IPS-18a (cell line): Measurements from ENCODE around the gene KLHL14.

Experiments
- H3K27ac ChIP-seq: one replicate; pipeline ENCODE4 v1.5.1; 2013; ENCODE audit warnings: low read length
- H3K27me3 ChIP-seq: one replicate; pipeline ENCODE4 v1.6.1; 2013; ENCODE audit warnings: mild to moderate bottlenecking, low read length; ENCODE audit not compliant: control insufficient read depth, insufficient read depth
- H3K36me3 ChIP-seq: one replicate; pipeline ENCODE4 v1.6.1; 2013; ENCODE audit warnings: low read depth, low read length; ENCODE audit not compliant: control insufficient read depth
- H3K4me1 ChIP-seq: one replicate; pipeline ENCODE4 v1.6.1; 2013; ENCODE audit warnings: low read depth, low read length; ENCODE audit not compliant: control insufficient read depth
- H3K4me3 ChIP-seq: one replicate; pipeline ENCODE4 v1.5.1; 2013; ENCODE audit warnings: low read length
- H3K9ac ChIP-seq: one replicate; pipeline ENCODE4 v1.6.1; 2013; ENCODE audit warnings: mild to moderate bottlenecking, low read length, moderate library complexity
- H3K9me3 ChIP-seq: one replicate; pipeline ENCODE4 v1.6.1; 2013; ENCODE audit warnings: low read depth, low read length; ENCODE audit not compliant: control insufficient read depth

The KLHL14 gene

DNA sequence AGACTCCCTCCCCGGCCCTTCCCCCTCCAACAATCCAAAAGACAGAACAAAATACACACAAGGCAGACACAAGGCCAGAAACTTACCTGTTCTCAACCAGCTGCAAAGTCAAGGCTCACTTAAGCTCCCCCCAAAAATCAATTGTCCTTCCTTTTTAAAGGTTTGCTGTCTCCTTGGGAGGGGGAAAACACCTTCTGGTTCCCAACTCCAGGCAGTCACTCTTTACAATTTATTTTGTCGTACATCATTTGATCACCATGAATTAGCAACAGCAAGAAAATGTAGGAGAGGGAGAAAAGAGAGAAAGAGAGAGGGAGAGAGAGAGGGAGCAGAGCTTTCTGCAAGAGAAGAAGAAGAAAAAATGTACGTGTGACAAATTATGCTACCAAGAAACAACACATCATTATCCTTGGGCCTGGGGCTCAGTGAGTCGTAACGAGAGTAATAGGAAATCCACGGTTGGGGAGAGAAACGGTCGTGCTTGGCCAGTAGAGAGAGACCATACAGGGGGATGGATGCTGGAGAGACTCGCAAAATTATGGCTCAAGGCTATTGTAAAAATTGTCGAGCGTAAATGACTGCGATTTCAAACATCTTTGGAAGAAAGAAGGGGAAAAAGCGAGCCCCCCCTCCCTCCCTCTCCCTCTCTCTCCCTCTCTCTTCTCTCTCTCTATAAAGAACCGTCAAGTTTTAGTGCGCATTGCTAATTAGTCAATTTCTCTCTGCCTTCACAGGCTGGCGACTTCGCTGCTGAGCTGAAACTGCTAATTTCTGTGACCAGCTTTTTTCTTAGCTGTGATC, at the start of gene KLHL14:
KLHL14 (minus strand) TSS at position 443 of the 801 bp plus-strand sequence. CDS start 2,432 bp downstream, outside the sequence.
- peak within 1 kb of the TSS; percentile 88 for H3K4me3 ChIP-seq
- H3K36me3 ChIP-seq: no peaks in the 10 kb centered on the region
- no peaks in the 10 kb centered on the region for H3K9me3 ChIP-seq
- no peak within 1 kb of the TSS for H3K27ac ChIP-seq
- peak within 1 kb of the TSS; percentile 17 for H3K9ac ChIP-seq
- H3K27me3 ChIP-seq: peaks cover 61% of the 10 kb centered on the region
- peaks cover 40% of the 10 kb centered on the region for H3K4me1 ChIP-seq

DNA sequence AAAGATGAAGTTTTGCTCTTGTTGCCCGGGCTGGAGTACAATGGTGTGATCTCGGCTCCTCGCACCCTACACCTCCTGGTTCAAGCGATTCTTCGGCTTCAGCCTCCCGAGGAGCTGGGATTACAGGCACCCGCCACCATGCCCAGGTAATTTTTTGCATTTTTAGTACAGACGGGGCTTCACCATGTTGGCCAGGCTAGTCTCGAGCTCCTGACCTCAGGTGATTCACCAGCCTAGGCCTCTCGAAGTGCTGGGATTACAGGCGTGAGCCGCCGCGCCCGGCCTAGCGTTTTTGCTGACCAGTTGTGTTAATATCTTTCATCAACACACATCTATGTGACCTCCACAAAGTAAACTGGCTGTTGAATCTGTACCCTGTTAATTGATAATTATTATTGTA, 49.4 kb upstream of the KLHL14 start:
- H3K9me3 ChIP-seq: no peaks in the 10 kb centered on the region
- no peak overlapping the region for H3K9ac ChIP-seq
- no peaks in the 10 kb centered on the region for H3K36me3 ChIP-seq
- no peaks in the 10 kb centered on the region for H3K4me1 ChIP-seq
- no peak overlapping the region for H3K27ac ChIP-seq
- no peak overlapping the region for H3K4me3 ChIP-seq
- no peaks in the 10 kb centered on the region for H3K27me3 ChIP-seq

DNA sequence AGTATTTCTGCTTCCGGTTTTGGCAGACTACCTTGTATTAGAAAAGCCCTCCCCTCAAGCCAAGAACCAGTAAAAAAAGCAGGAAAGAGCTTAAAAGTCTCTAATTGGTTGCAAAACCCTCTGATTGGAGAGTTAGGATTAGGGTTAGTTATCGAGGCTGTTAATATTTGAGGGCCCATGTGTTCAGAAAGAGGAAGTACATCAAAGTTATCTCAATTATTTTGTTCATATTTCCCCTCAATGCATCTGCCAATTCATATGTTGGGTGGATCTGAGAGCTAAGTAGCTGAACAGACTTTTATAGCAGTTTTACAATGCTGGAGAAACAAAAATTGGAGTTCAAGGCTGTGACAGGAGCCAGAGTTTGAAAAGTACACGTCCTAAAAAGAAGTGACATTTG, 43.1 kb upstream of the KLHL14 start:
- H3K27me3 ChIP-seq: no peaks in the 10 kb centered on the region
- no peaks in the 10 kb centered on the region for H3K4me1 ChIP-seq
- H3K36me3 ChIP-seq: no peaks in the 10 kb centered on the region
- no peak overlapping the region for H3K9ac ChIP-seq
- H3K27ac ChIP-seq: no peak overlapping the region
- H3K9me3 ChIP-seq: no peaks in the 10 kb centered on the region
- H3K4me3 ChIP-seq: no peak overlapping the region

DNA sequence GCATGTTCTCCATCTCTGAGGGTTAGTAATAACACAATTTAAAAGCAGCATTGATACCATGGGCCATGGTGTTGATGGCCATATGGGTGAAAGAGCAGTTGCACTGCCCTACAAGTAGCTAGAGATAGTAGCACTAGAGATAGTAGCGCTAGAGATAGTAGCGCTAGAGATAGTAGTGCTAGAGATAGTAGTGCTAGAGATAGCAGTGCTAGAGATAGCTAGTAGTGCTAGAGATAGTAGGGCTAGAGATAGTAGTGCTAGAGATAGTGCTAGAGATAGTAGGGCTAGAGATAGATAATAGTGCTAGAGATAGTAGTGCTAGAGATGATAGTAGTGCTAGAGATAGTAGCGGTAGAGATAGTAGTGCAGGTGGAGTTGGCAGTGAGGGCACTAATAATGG, 39.5 kb upstream of the KLHL14 start:
- Histone ChIP-seq H3K4me3 (no peak overlapping the region), H3K9ac (no peak overlapping the region), H3K9me3 (no peaks in the 10 kb centered on the region), H3K4me1 (no peaks in the 10 kb centered on the region), H3K36me3 (no peaks in the 10 kb centered on the region), H3K27ac (no peak overlapping the region), H3K27me3 (no peaks in the 10 kb centered on the region)

GRCh38 chr18:32810314-32810713, 37.5 kb upstream of the KLHL14 start:
- H3K9ac ChIP-seq: no peak overlapping the region
- H3K4me1 ChIP-seq: no peaks in the 10 kb centered on the region
- no peaks in the 10 kb centered on the region for H3K9me3 ChIP-seq
- H3K36me3 ChIP-seq: no peaks in the 10 kb centered on the region
- no peak overlapping the region for H3K4me3 ChIP-seq
- no peak overlapping the region for H3K27ac ChIP-seq
- H3K27me3 ChIP-seq: no peaks in the 10 kb centered on the region

DNA sequence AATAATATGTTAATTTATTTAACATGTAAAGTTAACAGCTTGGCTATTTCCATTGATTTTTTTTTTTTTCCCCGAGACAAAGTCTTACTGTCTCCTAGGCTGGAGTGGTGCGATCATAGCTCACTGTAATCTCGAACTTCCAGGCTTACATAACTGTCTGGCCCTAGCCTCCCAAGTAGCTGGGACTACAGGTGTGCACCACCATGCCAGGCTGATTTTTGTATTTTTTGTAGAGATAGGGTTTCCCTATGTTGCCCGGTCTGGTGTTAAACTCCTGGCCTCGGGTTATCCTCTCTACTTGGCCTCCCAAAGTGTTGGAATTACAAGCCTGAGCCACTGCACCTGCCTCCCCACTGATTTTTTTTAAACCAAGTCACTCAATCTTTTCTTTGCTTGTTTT, 32.5 kb upstream of the KLHL14 start:
- no peak overlapping the region for H3K4me3 ChIP-seq
- H3K9me3 ChIP-seq: no peaks in the 10 kb centered on the region
- no peaks in the 10 kb centered on the region for H3K36me3 ChIP-seq
- no peak overlapping the region for H3K9ac ChIP-seq
- no peak overlapping the region for H3K27ac ChIP-seq
- no peaks in the 10 kb centered on the region for H3K4me1 ChIP-seq
- no peaks in the 10 kb centered on the region for H3K27me3 ChIP-seq

- no peak overlapping the region for H3K4me3 ChIP-seq
- no peaks in the 10 kb centered on the region for H3K4me1 ChIP-seq
- H3K27ac ChIP-seq: no peak overlapping the region
These were observed 31.5 kb upstream of the KLHL14 start for GRCh38 chr18:32804134-32804888.

GRCh38 chr18:32803568-32803967, 30.7 kb upstream of the KLHL14 start:
- Histone ChIP-seq H3K4me1 (no peaks in the 10 kb centered on the region), H3K27ac (no peak overlapping the region), H3K27me3 (no peaks in the 10 kb centered on the region), H3K4me3 (no peak overlapping the region), H3K9me3 (no peaks in the 10 kb centered on the region), H3K9ac (no peak overlapping the region), H3K36me3 (no peaks in the 10 kb centered on the region)

More at GRCh38 chr18:32804134-32804888, 31.5 kb upstream of the KLHL14 start:
- Histone ChIP-seq H3K27me3 (no peaks in the 10 kb centered on the region), H3K9me3 (no peaks in the 10 kb centered on the region), H3K9ac (no peak overlapping the region), H3K36me3 (no peaks in the 10 kb centered on the region)

DNA sequence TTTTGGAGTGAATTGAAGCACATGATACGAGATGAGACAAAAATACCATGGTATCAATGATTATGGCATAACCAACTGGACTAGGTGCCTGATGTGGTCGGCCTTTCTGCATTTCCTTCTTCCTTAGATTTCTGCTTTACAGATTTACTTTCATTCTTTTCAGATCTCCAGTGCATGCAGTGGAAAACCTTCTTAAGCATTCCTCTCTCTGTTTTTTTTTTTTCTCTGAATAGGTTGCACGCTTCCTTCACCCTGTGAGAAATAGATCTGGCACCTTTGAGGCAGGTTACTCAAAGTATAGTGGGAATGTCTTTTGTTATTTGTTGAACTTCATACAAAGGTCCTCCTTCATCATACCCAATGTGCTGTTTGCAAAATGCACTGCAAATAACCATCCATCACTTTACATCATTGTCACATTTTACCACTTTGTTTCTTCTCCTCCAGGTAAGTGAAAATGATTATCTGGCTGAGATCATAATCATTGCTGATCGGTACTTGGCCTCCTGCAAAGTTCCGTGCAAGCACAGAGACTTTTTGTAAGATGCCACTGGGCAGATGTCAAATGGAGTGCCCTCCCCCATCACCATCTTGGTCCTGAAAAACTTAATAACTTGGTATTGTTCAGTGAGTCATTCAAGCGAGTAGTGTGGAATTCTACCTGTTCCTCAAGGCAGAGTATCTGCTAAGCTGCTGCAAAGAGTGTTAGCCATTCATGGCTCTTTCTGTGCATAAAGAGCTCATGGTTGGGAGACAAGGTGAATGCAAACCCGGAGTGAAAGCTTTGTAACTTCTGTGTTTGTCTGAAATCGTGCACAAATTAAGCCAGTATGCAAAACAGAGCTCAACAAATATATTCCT, 30.0 kb upstream of the KLHL14 start:
- no peak overlapping the region for H3K9ac ChIP-seq
- H3K27me3 ChIP-seq: no peaks in the 10 kb centered on the region
- H3K4me1 ChIP-seq: no peaks in the 10 kb centered on the region
- no peak overlapping the region for H3K27ac ChIP-seq
- no peak overlapping the region for H3K4me3 ChIP-seq
- H3K36me3 ChIP-seq: no peaks in the 10 kb centered on the region
- H3K9me3 ChIP-seq: no peaks in the 10 kb centered on the region

- no peak overlapping the region for H3K9ac ChIP-seq
- no peak overlapping the region for H3K27ac ChIP-seq
- H3K36me3 ChIP-seq: no peaks in the 10 kb centered on the region
- H3K4me3 ChIP-seq: no peak overlapping the region
- H3K9me3 ChIP-seq: no peaks in the 10 kb centered on the region
- no peaks in the 10 kb centered on the region for H3K4me1 ChIP-seq
- no peaks in the 10 kb centered on the region for H3K27me3 ChIP-seq
These were observed 28.4 kb upstream of the KLHL14 start for GRCh38 chr18:32801228-32801627.

DNA sequence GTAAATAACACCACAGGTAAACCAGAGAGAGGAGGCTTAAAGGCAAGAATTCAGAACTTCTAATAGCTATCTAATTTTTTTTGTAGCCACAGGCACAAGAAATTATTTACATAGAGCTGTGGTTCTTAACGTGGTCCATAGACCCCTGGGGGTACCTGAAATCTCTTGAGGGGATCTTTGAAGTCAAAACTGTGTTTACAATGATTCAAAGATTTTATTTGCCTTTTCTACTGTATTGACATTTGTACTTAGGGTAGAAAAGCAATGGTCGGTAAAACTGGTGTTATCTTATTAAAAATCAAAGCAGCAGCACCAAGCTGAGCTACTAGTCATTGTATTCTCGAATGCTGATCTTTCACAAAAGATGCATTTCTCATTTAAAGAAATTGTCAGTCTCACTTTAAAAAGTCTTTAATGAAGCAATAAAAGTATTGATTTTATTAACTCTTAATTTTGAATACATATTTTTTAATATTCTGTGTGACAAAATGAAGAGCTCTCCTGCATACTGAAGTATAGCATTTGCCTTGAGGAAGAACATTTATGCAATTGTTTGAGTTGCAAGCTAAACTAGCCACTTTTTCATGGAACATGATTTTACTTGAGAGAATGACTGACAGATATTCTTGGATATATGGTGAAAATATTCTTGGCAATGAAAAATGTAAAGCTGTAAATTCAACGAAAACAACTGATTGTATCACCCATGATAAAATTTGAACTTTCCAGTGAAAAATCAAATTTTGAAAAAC, 25.6 kb upstream of the KLHL14 start:
- H3K36me3 ChIP-seq: no peaks in the 10 kb centered on the region

More for the DNA sequence above, 25.6 kb upstream of the KLHL14 start:
- Histone ChIP-seq H3K4me3 (no peak overlapping the region), H3K4me1 (no peaks in the 10 kb centered on the region), H3K27me3 (no peaks in the 10 kb centered on the region), H3K9ac (no peak overlapping the region), H3K9me3 (no peaks in the 10 kb centered on the region), H3K27ac (no peak overlapping the region)
